Measurements from ENCODE around the gene TSGA10IP.
A peak's percentile ranks its signal among the peaks of the same experiment; 100 is the strongest.

Gene TSGA10IP

DNA sequence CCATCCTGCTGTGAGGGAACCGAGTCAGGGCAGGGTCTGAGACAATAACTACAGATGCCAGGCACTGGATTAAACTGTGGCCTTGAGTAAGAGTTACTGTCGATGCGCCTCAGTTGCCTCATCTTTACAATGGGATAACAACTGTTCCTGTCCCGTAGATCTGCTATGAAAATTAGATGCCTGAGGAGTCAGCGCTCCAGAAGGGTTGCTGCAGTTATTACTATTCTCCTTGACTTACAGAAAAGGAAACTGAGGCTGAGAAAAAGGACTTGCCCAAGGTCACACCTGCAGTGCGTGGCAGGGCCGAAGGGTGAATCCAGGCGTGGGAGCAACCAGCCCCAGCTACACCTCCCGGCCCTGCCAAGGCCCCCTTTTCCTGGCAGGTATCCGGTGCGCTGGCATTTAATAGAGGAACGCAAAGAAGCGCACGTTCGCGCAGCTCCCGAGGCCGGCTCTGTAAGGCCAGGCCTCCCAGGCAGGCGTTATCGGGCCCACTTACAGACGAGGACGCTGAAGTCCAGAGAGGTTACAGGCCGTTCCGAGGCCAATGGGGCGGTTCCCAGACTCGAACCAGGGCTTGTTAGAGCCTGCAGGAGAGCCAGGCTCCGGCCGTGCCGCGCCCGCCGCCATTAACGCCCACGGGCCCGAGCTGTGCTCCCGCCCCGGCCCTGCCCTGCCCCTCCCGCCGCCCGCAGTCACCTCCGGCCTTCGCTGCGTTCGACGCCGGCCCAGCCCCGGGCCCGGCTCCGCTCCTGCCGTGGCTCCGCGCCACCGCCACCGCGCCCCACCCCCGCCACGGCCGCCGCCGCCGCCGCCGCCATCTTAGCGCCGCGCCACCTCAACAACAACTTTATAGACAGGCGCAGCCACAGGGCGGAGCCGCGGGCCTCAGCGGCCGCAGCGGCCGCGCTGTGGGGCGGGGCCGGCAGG, 26.8 kb upstream of the TSGA10IP start, which contains the start of gene C11orf68:
TSS of gene C11orf68 (minus strand) at position 852 of the 930 bp plus-strand sequence. CDS start at position 821, 31 bp downstream.
- no peak for DNase-seq

DNA sequence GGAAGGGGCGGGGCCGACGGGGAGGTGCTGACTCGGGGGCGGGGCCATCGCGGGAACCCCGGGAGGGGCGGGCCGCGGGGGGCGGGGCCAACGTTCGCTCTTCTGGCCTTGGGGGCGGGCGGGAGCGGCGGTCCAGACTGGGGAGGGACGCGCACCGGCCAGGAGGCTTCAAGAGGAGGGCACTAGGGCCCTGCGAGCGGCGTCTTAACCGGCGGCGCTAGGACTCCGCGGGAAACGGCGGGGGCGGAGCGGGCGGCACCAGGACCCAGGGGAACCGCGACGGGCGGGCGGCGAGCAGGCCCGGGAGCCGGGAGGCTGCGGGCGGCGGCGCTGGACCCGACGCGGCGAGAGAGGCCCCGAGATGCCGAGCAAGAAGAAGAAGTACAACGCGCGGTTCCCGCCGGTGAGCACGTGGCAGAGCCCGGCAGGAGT, 26.1 kb upstream of the TSGA10IP start, which contains the start of gene DRAP1:
TSS of gene DRAP1 (plus strand) at position 286 of the 432 bp plus-strand sequence. CDS start at position 362, 76 bp downstream.
- DNase-seq, result peak; percentile 99

DNA sequence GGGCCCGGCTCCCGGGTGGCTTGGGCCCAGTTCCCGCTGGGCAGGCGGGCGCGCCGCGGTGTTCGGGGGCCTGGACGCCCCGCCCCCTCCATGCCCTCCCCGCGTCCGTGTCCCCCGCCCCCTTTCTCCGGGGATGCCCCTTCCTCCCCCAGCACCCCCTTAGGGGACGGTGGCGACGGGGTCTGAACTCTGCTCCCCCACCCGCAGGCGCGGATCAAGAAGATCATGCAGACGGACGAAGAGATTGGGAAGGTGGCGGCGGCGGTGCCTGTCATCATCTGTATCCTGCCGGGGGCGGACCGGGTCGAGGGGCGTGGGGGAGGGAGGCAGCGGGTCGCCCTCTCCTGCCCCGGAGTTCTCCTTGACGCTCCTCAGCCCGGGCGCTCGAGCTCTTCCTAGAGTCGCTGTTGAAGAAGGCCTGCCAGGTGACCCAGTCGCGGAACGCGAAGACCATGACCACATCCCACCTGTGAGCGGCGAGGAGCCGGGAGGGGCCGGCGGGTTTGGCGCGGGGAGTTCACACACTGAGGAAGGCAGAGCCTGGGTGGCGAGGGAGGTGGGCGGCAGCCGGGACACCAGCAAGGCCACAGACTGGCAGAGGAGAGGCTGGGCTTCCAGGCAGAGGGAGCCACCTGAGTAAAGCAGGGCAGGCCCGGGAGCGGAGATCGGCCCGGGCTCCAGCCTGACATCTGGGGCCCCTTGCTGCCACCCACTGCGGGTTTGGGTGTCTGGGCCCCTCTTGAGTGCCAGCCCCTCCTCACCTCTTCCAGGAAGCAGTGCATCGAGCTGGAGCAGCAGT, 25.5 kb upstream of the TSGA10IP start:
- peak; percentile 21 for DNase-seq

- no peak for DNase-seq
Observed at GRCh38 chr11:65920372-65920802, 24.9 kb upstream of the TSGA10IP start.

DNA sequence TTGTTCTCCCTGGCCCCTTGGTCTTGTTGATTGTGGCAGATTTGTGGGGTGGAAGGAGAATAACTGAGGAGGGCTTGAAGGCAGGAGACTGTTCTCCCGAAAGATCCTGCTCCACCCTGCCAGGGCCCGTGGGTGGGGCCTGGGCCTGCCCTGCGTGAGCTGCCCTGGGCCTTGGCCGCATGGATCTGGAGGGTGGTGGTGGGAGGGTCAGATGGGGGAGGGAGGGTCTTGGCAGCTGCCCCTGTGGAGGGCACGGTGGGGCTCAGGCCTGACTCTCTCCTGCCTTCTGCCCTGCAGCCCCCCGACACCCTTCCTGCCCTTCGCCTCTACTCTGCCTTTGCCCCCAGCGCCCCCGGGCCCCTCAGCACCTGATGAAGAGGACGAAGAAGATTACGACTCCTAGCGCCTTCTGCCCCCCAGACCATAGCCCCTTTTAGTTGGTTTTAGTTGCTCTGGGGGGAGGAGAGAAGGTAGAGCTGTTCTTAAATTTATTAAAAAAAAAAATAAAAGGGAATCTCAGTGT, 24.2 kb upstream of the TSGA10IP start:
- DNase-seq, result no peak

DNA sequence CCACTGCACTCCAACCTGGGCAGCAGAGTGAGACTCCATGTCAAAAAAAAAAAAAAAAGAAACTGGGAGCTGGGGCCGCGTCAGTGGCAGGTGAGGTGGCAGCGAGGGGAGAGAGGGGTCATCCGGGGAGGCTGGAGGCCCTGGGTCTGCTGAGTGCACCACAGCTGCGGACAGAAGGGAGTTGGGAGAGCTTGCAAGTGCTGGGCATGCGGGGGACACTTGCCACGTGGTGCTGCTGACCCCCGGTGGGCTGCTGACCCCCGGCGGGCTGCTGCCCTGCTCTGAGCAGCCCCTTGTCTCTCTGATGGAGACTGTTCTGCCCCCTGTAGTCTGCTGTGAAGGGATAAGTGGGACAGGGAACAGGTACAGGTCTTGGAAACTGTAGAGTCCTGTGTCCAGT, 23.4 kb upstream of the TSGA10IP start:
- DNase-seq, result no peak

DNA sequence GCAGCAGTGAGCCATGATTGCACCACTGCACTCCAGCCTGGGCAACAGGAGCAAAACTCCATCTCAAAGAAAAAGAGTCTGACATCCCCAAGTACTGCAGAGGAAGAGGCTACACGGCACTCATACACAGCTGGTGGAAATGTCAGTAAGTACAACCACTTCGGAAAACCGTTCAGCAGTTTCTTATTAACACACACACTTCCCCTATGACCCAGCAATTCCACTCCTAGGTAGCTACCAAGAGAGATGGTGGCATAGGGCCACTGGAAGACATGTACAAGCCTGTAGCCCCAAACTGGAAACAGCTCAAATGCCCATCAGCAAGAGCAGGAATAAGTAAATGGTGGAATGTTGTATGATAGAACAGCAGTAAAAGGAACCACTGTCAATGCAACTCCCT, 22.7 kb upstream of the TSGA10IP start:
- DNase-seq, result no peak

DNA sequence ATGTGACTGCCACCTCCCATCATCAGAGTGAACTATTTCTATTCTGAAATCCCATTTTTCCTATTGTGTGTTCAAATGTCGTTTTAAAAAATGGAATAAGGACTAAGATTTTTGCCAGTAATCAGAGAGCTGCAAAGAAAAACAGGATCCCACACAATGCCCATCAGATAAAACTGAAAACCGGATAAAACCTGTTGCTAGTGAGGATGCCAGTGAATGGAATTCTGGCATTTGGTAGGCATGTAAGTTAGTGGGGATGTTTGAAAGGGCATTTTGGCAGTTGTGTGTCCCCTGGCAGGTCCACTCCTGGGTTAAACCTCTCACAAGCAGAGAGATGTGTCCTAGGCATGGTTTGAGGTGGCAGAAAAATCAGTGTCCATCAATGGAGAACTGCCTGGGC, 19.9 kb upstream of the TSGA10IP start:
- DNase-seq, result no peak

- peak; percentile 91 for DNase-seq
Observed at GRCh38 chr11:65927904-65928397, 17.3 kb upstream of the TSGA10IP start.

DNA sequence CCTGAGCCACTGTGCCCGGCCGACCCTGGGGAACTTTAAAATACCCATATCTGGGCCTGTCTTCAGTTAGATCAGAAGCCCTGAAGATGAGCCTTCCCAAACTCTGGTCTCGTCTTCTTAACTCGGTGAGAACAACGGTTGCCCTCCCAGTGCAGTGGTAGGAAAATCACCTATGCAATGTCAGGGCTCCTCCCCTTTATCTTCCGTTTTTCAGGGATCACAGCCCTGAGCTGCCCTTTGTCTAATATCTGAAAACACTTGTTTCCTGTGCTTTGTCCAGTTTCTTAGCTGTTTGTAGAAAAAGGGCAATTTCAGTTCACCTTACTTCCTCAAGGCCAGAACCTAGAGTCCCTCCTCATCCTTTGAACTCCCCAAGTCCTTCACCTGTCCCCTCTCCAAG, 16.6 kb upstream of the TSGA10IP start:
- no peak for DNase-seq

- no peak for DNase-seq
Observed at GRCh38 chr11:65931773-65932557, 13.3 kb upstream of the TSGA10IP start.

DNA sequence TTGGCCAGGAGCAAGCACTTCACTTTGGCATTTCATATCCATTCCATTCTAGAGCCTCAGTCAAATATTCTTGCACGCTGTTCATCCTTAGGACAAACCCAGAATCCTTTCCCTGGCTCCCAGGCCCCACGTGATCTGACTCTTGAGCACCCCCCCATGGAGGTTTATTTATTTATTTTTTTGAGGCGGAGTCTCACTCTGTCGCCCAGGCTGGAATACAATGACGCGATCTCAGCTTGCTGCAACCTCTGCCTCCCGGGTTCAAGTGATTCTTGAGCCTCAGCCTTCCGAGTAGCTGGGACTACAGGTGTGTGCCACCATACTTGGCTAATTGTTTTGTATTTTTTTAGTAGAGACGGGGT, 12.7 kb upstream of the TSGA10IP start:
- DNase-seq, result peak; percentile 27

DNA sequence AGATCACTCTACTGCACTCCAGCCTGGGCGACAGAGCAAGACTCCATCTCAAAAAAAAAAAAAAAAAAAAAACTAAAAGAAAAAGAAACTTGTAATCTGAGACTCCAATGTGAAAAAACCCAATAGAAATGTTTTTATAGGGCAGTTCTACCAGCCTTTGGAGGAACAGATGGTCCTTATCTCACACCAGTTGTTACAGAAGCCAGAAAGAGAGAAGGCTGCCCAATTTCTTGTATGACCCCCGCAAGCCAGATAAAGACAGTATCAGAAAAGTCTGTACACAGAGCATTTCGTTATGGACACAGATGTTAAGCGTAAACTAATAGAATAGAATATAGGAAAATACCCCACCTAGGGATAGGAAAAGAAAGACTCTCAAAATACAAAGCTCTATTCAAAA, 11.3 kb upstream of the TSGA10IP start:
- no peak for DNase-seq

GRCh38 chr11:65937766-65938165, 7.5 kb upstream of the TSGA10IP start:
- DNase-seq, result no peak

DNA sequence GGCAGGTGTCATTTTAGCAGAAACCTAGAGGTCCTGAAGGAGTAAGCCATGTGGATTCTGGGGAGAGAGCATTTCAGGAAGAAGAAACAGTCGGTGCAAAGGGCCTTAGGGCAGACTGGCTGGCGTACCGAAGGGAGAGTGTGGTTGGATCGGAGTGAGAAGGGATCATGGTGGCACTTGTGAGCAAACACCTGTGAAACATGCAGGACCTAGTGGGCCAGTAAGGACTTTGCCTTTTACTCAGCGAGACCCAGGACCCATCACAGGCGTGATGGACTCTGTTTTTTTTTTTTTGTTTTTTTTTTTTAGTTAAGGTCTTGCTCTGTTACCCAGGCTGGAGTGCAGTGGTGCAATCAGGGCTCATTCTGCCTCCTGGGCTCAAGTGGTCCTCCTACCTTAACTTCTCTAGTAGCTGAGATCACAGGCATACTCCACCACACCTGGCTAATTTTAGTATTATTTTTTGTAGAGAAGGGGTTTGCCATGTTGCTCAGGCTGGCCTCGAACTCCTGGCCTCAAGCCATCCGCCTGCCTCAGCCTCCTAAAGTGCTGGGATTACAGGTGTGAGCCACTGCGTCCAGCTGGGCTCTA, 3.5 kb upstream of the TSGA10IP start:
- no peak for DNase-seq

GRCh38 chr11:65942531-65942930, 2.7 kb upstream of the TSGA10IP start:
- no peak for DNase-seq

GRCh38 chr11:65944191-65944590, 1.1 kb upstream of the TSGA10IP start:
- no peak for DNase-seq

DNA sequence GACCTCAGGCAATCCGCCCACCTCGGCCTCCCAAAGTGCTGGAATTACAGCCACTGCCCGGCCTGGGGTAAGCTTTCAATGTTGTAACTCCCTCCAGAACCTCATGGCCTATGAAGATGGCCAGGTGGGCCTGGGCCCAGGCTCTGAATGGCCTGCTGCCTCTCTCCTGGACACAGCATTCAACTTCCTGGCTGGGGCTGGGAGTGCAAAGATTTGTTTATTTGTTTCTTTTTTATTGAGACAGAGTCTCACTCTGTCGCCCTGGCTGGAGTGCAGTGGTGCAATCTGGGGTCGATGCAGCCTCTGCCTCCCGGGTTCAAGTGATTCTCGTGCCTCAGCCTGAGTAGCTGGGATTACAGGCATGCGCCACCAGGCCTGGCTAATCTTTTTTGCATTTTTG, 513 bp upstream of the TSGA10IP start:
- DNase-seq, result no peak

GRCh38 chr11:65945941-65946558, 770 bp downstream of the TSGA10IP start:
- DNase-seq, result no peak

GRCh38 chr11:65946655-65947054, 1.4 kb downstream of the TSGA10IP start:
- DNase-seq, result no peak

DNA sequence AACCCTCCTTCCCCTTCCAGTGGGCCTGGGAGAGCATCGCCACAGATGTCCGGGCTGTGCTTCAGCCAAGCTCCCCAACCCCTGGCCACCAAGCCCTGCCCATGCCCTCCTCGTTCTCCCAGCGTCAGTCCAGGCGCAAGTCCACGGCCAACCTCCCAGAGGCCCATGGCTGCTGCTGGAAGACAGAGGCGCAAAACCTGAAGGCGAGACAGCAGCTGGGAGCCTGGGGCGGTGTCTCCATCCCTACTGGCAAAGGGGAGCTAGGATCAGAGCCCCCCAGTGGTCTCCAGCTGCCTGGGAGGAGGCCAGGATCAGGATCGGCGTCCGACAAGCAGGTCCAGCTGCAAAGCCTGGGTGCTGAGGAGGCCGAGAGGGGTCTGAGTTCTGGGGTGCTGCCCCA, 1.9 kb downstream of the TSGA10IP start:
- DNase-seq, result no peak

Measured in inflammatory macrophage treated with lipopolysaccharide for 4 hours (primary cell).